ENCODE measurements around the gene SCYL3. TPM values are rescaled to one million over a fixed set of nuclear protein-coding genes. Genes with fewer than 3 reads are reported as not detected.
A peak's percentile ranks its signal among the peaks of the same experiment; 100 is the strongest.
"Not testable (repeated sequence)": the region's sequence is repeated elsewhere in the genome, so short reads cannot be mapped to it uniquely, and the experiment has no call there.

Gene SCYL3
- polyA plus RNA-seq, 4 donors = 17.7 to 21.9 (median 19.8) TPM

DNA sequence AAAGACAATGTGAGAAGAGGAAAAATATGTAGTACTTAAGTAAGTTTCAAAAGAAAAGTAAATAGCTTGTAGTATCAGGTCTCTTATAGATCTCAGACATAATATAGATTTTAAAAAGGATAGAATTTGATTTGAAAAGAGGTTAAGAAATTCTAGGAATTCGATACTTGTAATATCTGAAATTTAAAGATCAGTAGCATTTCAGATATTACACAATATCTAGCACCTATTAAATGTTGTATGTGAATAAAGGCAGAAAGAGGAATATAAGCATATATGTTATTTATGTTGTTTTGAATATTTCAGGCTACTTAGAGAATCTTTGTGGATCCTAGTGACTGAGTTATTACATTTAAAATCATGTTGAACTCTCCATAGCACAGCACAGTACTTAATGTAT is 64.0 kb downstream of the SCYL3 start:
- DNase-seq (ENCODE audit: low read depth in 4 of 4, low spot score in 3 of 4) = no peak

DNA sequence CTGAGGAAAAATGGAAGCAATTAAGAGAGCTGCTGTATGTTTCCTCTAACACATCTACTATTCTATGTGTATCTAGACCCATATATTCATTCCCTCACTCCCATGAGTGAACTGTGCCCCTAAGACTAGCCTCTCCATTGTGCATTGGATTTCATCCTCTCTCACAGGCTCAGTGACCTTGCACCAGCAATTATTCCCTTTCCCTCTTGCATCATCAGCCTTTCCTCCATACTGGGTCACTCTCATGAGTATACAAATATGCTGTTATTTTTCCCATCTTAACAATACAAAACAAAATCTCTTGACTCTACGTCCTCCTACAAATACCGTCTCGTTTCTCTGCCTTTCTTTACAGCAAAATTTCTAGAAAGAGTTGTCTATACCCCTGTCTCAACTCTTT is 69.5 kb downstream of the SCYL3 start:
- DNase-seq (ENCODE audit: low read depth in 4 of 4, low spot score in 3 of 4) = no peak

- no peak for DNase-seq (ENCODE audit: low read depth in 4 of 4, low spot score in 3 of 4)
Measured at GRCh38 chr1:169821500-169821899, 72.2 kb downstream of the SCYL3 start.

DNA sequence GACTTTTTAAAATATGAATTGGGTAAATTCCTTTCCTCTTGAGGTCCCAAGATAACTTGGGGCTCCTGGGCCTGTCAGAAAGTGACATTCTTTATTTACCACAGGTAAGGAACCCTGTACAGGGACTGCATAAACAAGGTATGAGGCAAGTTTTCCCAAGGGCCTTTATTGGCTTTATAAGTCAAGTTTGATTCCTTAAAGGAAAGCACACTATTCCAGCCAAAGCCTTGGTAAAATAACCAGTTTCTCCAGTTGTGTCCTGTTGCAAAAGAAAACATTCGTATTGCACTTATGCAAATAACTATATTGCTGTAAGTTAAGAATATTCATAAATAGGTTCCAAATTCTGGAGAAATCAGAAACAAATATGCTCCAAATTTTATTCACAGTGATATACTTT is 77.1 kb downstream of the SCYL3 start:
- DNase-seq (ENCODE audit: low read depth in 4 of 4, low spot score in 3 of 4) = no peak

DNA sequence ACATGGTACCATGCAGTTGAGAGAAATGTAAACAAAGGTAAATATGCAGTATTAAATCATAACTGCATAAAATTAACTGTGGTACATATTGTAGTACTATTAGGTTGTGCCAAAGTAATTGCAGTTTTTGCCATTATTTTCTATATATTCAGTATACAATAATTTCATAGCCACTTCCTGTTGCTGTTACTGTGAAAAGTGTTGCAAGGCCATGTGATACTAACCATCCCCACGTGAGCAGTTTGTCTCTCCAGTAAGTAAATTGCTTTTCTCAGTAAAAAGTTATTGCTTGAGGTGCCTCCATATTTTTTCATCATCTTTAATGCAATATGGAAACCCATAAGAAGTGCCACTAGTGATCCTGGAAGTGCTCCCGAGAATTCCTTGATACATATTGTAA is 79.4 kb downstream of the SCYL3 start:
- DNase-seq (ENCODE audit: low read depth in 4 of 4, low spot score in 3 of 4) = no peak

DNA sequence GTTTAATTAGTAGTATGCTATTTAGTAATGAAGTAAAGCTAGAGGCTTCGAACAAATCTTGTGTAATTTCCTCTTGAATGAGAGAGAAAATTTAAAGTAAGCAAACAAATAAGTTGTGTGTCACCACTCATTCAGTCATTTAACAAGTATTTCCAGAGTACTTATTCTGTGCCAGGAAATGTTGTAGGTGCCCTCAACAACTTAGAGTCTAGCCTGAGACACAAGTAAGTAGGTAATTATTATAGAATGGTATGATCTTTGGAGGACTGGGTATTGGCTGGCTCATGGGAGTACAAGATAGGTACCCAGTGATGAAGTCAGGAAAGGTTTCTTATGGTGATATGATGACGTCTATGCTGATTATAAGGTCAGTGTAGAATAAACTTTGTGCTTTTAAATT is 81.6 kb downstream of the SCYL3 start:
- no peak for DNase-seq (ENCODE audit: low read depth in 4 of 4, low spot score in 3 of 4)

- DNase-seq (ENCODE audit: low read depth in 4 of 4, low spot score in 3 of 4) = not testable (repeated sequence)
Measured at GRCh38 chr1:169811418-169812035, 82.2 kb downstream of the SCYL3 start.

GRCh38 chr1:169809370-169810095 is 84.2 kb downstream of the SCYL3 start:
- DNase-seq (ENCODE audit: low read depth in 4 of 4, low spot score in 3 of 4) = peak in 2 of 4 donors; percentile 4 to 13

GRCh38 chr1:169804941-169805340 is 88.8 kb downstream of the SCYL3 start:
- no peak for DNase-seq (ENCODE audit: low read depth in 4 of 4, low spot score in 3 of 4)

DNA sequence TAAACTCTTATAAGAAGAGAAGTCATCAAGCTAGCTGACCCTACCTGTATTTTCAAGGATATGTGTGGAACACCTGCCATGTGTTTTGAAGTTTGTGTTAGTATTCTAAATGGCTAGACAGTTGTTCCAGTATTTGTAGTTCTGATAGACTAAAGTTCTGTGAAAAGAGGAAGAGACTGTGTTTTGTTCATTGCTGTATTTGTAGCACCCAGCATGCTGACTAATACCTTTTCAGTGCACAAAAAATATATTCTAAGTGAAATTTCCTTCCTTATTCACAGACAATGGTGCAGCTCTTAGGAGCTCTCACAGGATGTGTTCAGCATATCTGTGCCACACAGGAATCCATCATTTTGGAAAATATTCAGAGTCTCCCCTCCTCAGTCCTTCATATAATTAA is 90.8 kb downstream of the SCYL3 start:
- DNase-seq (ENCODE audit: low read depth in 4 of 4, low spot score in 3 of 4) = no peak

Other genes starting within 250 kb of the SCYL3 start
- 1 to 10 TPM; 1.9 to 4.0 (median 2.7) TPM for gene SELL, start 182.3 kb downstream of the SCYL3 start, polyA plus RNA-seq (ENCODE audit: insufficient read length in 4 of 4)
- under 1 TPM; 0.42 to 0.81 (median 0.54) TPM for gene SELE, start 159.8 kb downstream of the SCYL3 start, polyA plus RNA-seq (ENCODE audit: insufficient read length in 4 of 4)
- 10 to 100 TPM; 15.3 to 20.1 (median 18.2) TPM for gene METTL18, start 99.0 kb downstream of the SCYL3 start, polyA plus RNA-seq (ENCODE audit: insufficient read length in 4 of 4)
- gene KIFAP3, start 180.8 kb upstream of the SCYL3 start, polyA plus RNA-seq (ENCODE audit: insufficient read length in 4 of 4) = 10 to 100 TPM; 43.4 to 53.0 (median 51.0) TPM

All from right renal pelvis (tissue), 4 donors.